Chondrocyte (in vitro differentiated cells): ENCODE measurements around the gene ENPEP. TPM values are rescaled to one million over a fixed set of nuclear protein-coding genes. Genes with fewer than 3 reads are reported as not detected.
"Not testable (repeated sequence)": the region's sequence is repeated elsewhere in the genome, so short reads cannot be mapped to it uniquely, and the experiment has no call there.

ENCODE experiments used
- DNase-seq: peaks from one replicate; pipeline ENCODE4 v3.0.0; 2021; ENCODE audit warnings: mixed read lengths, low spot score
- H3K27ac Mint-ChIP-seq: one replicate; pipeline ENCODE4 v1.8.0; 2021; ENCODE audit warnings: mild to moderate bottlenecking, moderate library complexity, mixed read lengths; ENCODE audit not compliant: unreplicated experiment
- H3K27me3 Mint-ChIP-seq: 2 replicates; pipeline ENCODE4 v1.8.0; 2021; ENCODE audit warnings: low read depth, mixed read lengths
- H3K36me3 Mint-ChIP-seq: 2 replicates; pipeline ENCODE4 v1.8.0; 2021; ENCODE audit warnings: low read depth, mixed read lengths
- H3K4me1 Mint-ChIP-seq: 2 replicates; pipeline ENCODE4 v1.8.0; 2021; ENCODE audit warnings: low read depth, mild to moderate bottlenecking, mixed read lengths
- H3K4me3 Mint-ChIP-seq: one replicate; pipeline ENCODE4 v1.8.0; 2021; ENCODE audit warnings: mild to moderate bottlenecking, moderate library complexity, mixed read lengths; ENCODE audit not compliant: unreplicated experiment
- H3K9me3 Mint-ChIP-seq: 2 replicates; pipeline ENCODE4 v1.8.0; 2021; ENCODE audit warnings: low read depth, mixed read lengths
- total RNA-seq: library from RNA; stranded (reverse); gene quantifications from 3 replicates; pipeline ENCODE4 v1.2.1, GENCODE V29; 2021
- TF ChIP-seq, protein P1 (sequence below): fragments of 200-600 bp; sonication (generic); IDR thresholded peaks from 2 replicates; pipeline ENCODE4 v1.5.0; 2021; ENCODE audit warnings: antibody characterized with exemption, mild to moderate bottlenecking, moderate library complexity

ENPEP gene
- total RNA-seq, 1 donor from 2014 or later: 2.2 TPM

DNA sequence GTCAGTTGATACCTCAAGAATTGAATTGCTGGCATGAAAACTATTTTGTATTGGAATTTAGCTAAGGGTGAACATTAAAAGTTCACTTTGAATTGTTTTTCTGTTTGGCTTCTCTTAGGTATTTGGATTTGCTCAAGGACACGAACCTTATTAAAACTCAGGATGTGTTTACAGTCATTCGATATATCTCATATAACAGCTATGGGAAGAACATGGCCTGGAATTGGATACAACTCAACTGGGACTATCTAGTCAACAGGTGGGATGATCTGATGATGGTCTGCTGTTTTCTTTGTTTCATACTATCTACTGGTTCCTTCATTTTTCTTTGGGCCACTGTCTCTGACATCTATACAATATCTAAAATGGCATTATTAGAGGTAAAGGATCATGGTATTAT, 77.2 kb downstream of the ENPEP start:
- H3K27me3 Mint-ChIP-seq: peaks cover 5% of the 10 kb centered on the region
- no peaks in the 10 kb centered on the region for H3K4me1 Mint-ChIP-seq
- no peaks in the 10 kb centered on the region for H3K36me3 Mint-ChIP-seq
- no peak overlapping the region for H3K4me3 Mint-ChIP-seq
- H3K27ac Mint-ChIP-seq: no peak overlapping the region
- H3K9me3 Mint-ChIP-seq: no peaks in the 10 kb centered on the region
- no peak for DNase-seq
- TF ChIP-seq, protein P1, sequence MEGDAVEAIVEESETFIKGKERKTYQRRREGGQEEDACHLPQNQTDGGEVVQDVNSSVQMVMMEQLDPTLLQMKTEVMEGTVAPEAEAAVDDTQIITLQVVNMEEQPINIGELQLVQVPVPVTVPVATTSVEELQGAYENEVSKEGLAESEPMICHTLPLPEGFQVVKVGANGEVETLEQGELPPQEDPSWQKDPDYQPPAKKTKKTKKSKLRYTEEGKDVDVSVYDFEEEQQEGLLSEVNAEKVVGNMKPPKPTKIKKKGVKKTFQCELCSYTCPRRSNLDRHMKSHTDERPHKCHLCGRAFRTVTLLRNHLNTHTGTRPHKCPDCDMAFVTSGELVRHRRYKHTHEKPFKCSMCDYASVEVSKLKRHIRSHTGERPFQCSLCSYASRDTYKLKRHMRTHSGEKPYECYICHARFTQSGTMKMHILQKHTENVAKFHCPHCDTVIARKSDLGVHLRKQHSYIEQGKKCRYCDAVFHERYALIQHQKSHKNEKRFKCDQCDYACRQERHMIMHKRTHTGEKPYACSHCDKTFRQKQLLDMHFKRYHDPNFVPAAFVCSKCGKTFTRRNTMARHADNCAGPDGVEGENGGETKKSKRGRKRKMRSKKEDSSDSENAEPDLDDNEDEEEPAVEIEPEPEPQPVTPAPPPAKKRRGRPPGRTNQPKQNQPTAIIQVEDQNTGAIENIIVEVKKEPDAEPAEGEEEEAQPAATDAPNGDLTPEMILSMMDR: no peak

DNA sequence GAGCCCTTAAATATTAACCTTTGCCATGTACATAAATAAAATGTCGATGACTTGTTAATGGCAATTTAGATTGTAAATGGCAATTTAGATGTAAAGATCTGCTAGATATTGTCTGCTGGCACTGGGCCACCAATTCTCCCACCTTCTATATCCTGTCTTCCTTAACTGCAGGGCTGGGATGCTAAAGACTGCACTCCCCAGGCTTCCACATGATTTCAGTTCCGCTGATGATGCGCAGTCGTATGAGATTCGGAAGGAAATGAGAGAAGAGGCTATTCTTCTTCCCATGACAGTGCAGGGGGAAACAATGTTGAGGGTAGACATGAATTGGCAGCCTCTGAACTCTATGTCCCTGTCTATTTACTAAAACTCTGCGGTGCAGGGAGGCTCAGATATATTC, 91.3 kb downstream of the ENPEP start:
- H3K9me3 Mint-ChIP-seq: peaks cover 3% of the 10 kb centered on the region
- no peak overlapping the region for H3K27ac Mint-ChIP-seq
- no peaks in the 10 kb centered on the region for H3K4me1 Mint-ChIP-seq
- no peak overlapping the region for H3K4me3 Mint-ChIP-seq
- TF ChIP-seq, protein P1: no peak
- H3K27me3 Mint-ChIP-seq: peaks cover 3% of the 10 kb centered on the region
- H3K36me3 Mint-ChIP-seq: no peaks in the 10 kb centered on the region
- DNase-seq: no peak

DNA sequence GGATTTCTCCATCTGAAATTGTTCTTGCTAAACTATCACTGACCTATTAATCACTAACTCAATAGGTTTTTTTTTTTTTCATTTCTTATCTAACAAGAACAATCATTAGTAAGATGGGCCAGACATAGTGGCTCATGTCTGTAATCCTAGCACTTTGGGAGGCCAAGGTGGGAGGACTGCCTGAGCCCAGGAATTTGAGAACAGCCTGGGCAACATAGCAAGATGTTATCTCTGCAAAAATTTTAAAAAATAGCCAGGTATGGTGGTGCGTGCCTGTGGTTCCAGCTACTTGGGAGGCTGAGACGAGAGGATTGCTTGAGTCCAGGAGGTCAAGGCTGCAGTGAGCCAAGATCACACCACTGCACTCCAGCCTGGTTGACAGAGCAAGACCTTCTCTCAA, 100.7 kb downstream of the ENPEP start:
- peaks cover 22% of the 10 kb centered on the region for H3K27me3 Mint-ChIP-seq
- H3K36me3 Mint-ChIP-seq, H3K4me3 Mint-ChIP-seq, H3K4me1 Mint-ChIP-seq, H3K27ac Mint-ChIP-seq, DNase-seq: not testable (repeated sequence)
- peaks cover 21% of the 10 kb centered on the region for H3K9me3 Mint-ChIP-seq

DNA sequence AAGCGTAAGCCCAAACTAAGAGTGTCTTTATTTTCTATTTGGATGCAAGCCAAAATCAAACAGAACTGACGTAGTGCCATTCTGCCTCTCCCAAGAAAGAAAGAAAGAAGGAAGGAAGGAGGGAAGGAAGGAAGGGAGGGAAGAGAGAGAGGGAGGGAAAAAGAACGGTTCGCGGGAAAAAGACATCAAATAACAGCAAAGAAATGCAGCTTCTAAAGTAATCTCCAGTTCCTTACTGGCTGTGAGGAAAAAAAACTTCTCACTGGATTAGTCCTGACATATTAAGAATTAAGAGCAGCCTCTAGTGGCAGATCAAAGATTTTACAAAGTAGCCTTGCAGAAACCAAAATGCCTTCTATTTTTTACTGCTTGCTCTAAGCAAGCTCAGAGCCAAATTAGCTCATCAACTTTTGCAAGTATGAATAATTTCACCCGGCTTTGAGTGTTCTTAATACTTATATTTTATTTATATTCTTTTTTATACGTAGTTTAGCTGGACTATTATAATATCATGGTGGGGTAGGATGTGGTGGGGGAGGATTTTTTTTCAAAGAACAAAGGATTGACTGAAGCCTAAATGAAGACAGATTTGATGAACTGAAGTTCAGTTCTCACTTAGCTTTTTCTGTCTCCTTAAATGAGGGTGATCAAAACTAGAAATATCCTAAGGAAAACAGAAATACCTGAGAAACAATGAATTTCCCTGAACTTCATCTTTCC, 110.3 kb downstream of the ENPEP start:
- peaks cover 12% of the 10 kb centered on the region for H3K27me3 Mint-ChIP-seq
- no peak for DNase-seq
- no peaks in the 10 kb centered on the region for H3K9me3 Mint-ChIP-seq
- no peaks in the 10 kb centered on the region for H3K36me3 Mint-ChIP-seq
- H3K4me3 Mint-ChIP-seq: peak overlapping the region; percentile 20
- H3K4me1 Mint-ChIP-seq: peaks cover 3% of the 10 kb centered on the region
- TF ChIP-seq, protein P1: peak; percentile 85
- no peak overlapping the region for H3K27ac Mint-ChIP-seq

DNA sequence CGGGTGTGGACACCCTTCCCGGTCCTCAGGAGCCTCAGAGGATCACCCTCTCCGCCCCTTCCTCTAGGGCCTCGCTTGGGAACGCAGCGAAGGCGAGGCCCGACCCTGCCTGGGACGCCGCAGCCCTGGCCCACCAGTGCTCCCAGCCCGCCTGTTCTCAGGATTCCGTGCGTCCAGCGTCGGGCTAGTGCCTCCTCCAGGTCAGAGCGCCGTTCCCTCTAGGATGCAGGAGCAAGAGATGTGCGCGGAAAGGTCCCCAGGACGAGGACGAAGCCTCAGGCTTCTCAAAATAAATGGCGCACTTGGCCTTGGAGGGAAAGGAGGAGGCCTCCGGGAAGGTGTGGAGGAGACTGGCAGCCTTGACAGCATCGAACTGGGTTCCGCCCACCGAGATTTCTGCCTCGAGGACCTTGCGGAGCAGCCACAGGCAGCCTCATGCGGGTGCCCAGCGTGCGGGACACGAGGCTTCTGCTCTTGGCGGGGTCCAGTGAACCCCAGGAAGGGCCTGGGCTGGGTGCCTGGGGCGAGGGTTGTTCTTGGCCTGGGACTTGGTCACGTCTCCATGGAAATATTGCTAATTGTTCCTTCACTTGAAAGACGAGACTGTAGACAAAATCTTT, 111.8 kb downstream of the ENPEP start:
- H3K36me3 Mint-ChIP-seq: no peaks in the 10 kb centered on the region
- no peak for DNase-seq
- peaks cover 3% of the 10 kb centered on the region for H3K4me1 Mint-ChIP-seq
- no peak overlapping the region for H3K4me3 Mint-ChIP-seq
- peaks cover 10% of the 10 kb centered on the region for H3K27me3 Mint-ChIP-seq
- H3K27ac Mint-ChIP-seq: no peak overlapping the region
- TF ChIP-seq, protein P1: no peak
- H3K9me3 Mint-ChIP-seq: no peaks in the 10 kb centered on the region

DNA sequence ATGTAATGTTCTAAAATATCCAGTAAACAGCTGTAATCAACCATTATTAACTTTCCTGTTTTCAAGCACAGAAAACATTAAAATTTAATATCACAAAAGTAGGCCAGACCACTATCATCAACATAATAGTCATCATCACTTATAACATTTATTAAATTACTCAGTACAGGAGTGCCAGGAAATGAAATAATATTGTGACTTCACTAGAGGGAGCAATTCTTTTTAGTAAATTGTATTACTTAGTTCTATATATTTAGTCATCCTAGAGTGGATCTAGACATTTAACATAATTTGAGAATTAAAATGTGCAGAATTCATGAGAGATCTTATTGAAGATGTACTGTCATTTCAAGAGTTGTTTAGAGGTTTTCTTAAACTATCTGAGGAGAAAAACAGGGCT, 113.3 kb downstream of the ENPEP start:
- H3K27me3 Mint-ChIP-seq: peaks cover 10% of the 10 kb centered on the region
- no peak overlapping the region for H3K4me3 Mint-ChIP-seq
- H3K4me1 Mint-ChIP-seq: peaks cover 3% of the 10 kb centered on the region
- H3K27ac Mint-ChIP-seq: no peak overlapping the region
- H3K36me3 Mint-ChIP-seq: no peaks in the 10 kb centered on the region
- TF ChIP-seq, protein P1: peak; percentile 79
- no peaks in the 10 kb centered on the region for H3K9me3 Mint-ChIP-seq
- DNase-seq: no peak
